C4-2B (cell line): ENCODE data around the gene TXNRD1.

ENCODE experiments used
- ZFX ChIP-seq: fragments of 450-650 bp; IDR thresholded peaks from 2 replicates; pipeline ENCODE4 v1.6.1; 2017
- TF ChIP-seq, protein P1 (sequence below): fragments of 450-650 bp; conservative IDR thresholded peaks from 2 replicates; pipeline ENCODE4 v1.5.1; 2017; ENCODE audit warnings: mild to moderate bottlenecking

DNA sequence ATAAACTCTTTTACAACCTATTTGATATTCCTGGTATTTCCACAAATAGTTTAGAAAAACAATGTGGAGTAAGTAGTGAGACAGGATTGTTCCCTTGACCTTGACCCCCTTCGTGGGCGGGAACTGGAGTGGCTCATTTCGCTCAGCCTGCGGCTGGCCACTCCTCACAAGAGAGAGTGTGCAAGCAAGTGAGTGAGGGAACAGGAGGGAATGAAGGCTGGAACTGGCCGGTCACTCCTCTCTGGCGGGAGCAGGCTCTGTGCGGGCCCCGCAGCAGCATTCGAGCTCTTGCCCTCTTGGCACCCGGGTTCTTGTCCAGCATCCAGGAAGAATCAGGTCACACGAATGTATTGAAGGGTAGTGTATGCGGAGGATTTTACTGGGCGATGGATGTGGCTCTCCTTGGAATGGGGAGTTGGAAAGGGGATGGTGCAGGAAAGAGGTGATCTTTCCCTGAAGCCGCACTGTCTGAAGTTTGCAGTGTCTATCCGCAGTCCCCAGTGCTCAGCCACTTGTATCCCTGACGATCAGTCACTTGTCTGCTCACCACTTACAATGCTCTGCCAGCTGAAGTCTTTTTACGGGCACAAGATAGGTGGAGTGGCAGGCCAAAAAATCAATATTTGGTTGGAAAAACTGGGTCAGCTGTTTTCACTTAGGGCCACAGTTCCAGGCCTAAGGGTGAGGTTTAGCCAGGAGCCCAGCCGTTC, 28.0 kb upstream of the TXNRD1 start:
- TF ChIP-seq, protein P1, sequence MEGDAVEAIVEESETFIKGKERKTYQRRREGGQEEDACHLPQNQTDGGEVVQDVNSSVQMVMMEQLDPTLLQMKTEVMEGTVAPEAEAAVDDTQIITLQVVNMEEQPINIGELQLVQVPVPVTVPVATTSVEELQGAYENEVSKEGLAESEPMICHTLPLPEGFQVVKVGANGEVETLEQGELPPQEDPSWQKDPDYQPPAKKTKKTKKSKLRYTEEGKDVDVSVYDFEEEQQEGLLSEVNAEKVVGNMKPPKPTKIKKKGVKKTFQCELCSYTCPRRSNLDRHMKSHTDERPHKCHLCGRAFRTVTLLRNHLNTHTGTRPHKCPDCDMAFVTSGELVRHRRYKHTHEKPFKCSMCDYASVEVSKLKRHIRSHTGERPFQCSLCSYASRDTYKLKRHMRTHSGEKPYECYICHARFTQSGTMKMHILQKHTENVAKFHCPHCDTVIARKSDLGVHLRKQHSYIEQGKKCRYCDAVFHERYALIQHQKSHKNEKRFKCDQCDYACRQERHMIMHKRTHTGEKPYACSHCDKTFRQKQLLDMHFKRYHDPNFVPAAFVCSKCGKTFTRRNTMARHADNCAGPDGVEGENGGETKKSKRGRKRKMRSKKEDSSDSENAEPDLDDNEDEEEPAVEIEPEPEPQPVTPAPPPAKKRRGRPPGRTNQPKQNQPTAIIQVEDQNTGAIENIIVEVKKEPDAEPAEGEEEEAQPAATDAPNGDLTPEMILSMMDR, result no peak
- TF ChIP-seq ZFX, result no peak
